Hematopoietic multipotent progenitor cell treated with erythropoietin and hydrocortisone succinate and interleukin-3 and kit ligand, for 15 days (in vitro differentiated cells): ENCODE measurements around the gene EDDM3A.
A peak's percentile ranks its signal among the peaks of the same experiment; 100 is the strongest.

ENCODE experiments used
- DNase-seq: peaks from one replicate; pipeline ENCODE4 v3.0.0-alpha.2; 2015; ENCODE audit warnings: low spot score

The EDDM3A gene

GRCh38 chr14:20789230-20789813, 43.6 kb downstream of the EDDM3A start:
- no peak for DNase-seq

GRCh38 chr14:20790464-20791116, 44.9 kb downstream of the EDDM3A start:
- no peak for DNase-seq

GRCh38 chr14:20791187-20791586, 45.5 kb downstream of the EDDM3A start:
- no peak for DNase-seq

GRCh38 chr14:20791597-20791996, 45.9 kb downstream of the EDDM3A start:
- DNase-seq = no peak

GRCh38 chr14:20792556-20792955, 46.9 kb downstream of the EDDM3A start:
- no peak for DNase-seq

- DNase-seq = no peak
These were observed 49.1 kb downstream of the EDDM3A start for GRCh38 chr14:20794644-20795369.

GRCh38 chr14:20797164-20797563, 51.5 kb downstream of the EDDM3A start:
- peak; percentile 17 for DNase-seq
